ENCODE measurements around the gene MBOAT7.

The MBOAT7 gene

DNA sequence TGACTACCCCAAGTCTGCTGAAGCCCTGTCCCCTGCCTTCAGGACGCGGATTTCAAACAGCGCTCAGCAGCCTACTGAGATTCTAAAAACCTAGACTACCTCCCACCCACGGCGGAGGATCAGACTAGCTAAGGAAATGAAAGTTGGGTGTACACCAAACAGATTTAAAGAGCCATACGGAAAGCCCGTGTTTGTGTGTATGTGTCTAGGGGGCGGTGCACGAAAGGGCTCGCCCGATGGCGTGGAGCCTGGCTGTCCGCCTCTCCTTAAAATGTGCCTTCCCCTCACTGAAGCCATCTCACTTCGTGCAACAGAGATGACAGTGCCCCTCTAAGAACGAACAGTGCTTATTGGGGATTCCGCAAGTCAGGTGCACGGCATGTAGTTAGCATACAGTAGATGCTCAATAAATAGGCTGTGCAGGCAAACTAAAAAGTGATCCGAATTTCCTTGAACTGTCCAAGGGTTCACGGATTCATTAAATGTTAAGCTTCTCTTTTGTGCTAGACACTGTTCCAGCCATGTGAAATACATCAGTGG, 30.5 kb downstream of the MBOAT7 start:
- H3K27ac ChIP-seq, result peak overlapping the region; percentile 91
- TF ChIP-seq, protein P1, sequence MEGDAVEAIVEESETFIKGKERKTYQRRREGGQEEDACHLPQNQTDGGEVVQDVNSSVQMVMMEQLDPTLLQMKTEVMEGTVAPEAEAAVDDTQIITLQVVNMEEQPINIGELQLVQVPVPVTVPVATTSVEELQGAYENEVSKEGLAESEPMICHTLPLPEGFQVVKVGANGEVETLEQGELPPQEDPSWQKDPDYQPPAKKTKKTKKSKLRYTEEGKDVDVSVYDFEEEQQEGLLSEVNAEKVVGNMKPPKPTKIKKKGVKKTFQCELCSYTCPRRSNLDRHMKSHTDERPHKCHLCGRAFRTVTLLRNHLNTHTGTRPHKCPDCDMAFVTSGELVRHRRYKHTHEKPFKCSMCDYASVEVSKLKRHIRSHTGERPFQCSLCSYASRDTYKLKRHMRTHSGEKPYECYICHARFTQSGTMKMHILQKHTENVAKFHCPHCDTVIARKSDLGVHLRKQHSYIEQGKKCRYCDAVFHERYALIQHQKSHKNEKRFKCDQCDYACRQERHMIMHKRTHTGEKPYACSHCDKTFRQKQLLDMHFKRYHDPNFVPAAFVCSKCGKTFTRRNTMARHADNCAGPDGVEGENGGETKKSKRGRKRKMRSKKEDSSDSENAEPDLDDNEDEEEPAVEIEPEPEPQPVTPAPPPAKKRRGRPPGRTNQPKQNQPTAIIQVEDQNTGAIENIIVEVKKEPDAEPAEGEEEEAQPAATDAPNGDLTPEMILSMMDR (conservative IDR thresholded peaks at IDR 0.05), result no peak

DNA sequence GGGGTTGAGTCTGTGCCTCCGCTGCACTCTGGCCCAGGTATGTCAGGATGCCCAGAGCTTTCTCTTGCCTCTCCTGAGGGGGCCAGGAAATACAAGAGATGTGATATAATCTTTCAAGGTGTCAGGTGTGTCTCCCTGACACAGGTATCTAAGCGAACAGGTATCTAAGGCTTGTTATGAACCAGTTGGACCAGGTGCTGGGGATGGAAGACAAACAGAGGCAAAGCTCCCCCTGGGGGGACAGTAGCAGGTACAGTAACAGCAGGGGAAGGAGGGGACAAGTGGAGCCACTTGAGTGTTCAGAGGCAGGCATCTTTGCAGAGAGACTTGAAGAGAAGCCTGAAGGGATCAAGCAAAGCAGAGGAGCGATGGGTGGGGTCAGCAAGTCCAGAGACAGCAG, 32.4 kb downstream of the MBOAT7 start:
- TF ChIP-seq, protein P1 (conservative IDR thresholded peaks at IDR 0.05), result no peak
- peak overlapping the region; percentile 27; the same call in 1 of the 2 replicates for H3K27ac ChIP-seq

DNA sequence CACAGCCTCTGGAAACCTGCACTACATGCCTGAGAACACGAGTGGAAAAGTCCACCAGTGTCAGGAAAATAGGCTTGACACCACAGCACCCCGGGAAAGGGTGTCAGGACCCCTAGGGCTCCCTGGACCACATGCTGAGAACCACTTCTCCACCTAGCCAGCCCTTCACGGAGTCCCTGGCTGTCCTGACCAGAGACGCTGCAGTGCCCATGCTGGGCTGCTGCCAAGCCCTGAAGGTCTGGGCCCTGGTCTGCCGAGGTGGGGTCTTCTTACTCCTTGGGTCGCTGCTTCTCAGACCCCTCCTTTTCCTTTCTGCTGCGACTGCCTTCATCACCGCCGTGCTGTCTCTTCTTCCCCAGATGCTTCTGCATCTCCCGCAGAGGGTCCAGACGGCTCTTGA, 32.9 kb downstream of the MBOAT7 start:
- TF ChIP-seq, protein P1 (conservative IDR thresholded peaks at IDR 0.05), result no peak
- H3K27ac ChIP-seq, result peak overlapping the region; percentile 27; the same call in 1 of the 2 replicates

DNA sequence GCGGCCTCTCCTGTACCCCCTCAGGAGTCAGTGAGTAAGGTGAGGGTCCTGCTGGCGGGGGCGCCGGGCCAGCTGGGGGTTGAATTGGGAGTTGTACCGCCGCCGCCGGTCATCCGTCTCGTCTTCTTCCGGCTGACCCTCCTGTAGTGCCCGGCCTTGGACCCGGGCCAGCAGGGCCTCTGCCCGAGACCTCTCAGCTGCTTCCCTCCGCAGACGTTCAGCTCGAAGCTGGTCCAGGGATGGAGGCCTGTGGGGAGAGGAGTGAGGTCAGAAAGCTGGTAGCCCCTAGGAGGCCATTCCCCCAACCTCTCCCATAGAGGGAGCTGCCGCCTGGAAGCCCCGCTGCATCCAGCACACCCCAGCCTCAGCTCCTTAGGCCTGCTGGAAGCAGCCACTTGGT, 33.7 kb downstream of the MBOAT7 start:
- TF ChIP-seq, protein P1 (conservative IDR thresholded peaks at IDR 0.05), result no peak
- no peak overlapping the region for H3K27ac ChIP-seq

DNA sequence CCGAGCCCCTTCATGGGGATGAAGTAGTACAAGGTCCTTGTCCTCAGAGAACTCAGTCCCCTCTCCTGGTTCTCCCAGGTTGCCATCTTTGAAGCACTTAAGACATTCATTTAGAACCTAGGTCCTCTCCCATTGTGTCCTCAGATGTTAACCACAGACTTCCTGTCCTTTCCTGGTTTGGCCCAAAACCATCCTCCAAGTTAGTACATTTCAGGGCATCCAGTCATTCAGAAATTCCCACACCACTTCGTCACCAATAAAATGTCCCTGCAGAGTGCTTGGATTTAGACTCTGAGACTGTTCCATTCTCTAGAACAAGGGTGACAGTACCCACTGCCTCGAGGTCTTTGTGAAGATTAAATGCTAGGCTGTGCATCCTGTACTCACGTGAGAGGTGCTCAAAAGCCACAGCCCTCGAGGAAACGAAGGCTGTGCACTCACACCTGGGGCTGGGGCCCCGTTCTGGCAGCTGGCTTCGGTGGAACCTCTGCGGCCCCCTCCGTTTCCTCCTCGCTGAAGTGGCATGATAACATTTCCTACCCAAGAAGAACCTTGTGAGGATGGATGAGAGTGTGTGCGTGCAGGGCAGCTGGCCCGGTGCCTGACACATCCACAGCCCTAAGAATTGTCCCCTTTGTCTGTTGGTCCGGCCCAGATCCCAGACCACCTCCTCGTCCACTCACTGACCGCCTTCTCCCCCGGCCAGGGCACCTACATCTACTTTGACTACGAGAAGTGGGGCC, 34.6 kb downstream of the MBOAT7 start:
- TF ChIP-seq, protein P1 (conservative IDR thresholded peaks at IDR 0.05), result no peak
- no peak overlapping the region for H3K27ac ChIP-seq

DNA sequence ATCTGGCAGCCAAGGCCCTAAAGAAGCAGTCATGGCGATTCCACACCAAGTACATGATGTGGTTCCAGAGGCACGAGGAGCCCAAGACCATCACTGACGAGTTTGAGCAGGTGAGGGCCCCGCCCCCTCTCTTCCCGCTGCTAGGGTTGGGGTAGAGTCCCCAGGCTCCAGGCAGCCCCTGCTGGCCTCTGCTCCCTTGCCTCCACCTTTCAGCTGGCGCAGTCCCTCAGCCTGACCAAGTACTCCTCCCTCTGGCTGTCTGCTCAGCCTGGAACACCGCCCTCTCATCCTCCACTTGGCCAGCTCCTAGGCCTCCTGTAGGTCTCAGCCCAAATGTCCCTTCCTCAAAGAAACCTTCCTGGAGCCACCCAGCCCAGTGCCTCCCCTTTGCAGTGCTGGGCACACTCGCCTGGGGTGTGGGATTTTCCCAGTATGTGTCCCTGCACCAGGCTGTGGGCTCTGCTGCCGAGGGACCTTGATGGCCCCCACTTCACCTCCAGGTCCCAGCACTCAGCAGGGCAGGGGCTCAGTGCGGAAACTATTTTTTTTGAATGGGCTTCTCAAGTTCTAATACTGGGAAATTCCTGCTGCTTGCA, 35.6 kb downstream of the MBOAT7 start:
- no peak overlapping the region for H3K27ac ChIP-seq
- TF ChIP-seq, protein P1 (conservative IDR thresholded peaks at IDR 0.05), result no peak

DNA sequence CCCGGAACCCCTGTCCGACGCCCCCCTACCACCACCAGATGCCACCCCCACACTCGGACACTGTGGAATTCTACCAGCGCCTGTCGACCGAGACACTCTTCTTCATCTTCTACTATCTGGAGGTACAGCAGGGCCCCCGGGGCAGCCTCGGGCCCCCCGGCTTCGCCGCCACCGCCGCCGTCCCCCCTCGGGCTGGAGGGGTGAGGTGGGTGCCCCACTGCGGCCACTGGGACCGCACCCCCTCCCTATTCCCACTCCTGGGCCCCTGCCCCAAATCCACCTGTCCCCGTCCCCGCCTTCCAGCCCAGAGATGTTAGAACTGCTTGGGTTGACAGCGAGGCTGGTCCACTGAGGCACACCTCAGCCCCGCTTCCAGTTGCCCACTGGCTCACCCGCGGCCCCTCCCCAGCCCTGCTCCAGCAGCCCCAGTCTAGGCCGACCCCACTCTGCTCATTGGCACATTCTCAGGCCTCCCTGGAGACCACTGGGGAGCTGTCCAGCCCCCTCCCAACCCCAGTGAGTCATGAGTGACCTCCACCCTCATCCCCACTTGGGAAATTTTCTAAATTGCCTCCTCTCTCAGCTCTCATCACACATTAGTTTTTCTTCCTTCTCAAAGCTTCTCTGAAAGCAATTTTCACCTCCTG, 36.4 kb downstream of the MBOAT7 start:
- TF ChIP-seq, protein P1 (conservative IDR thresholded peaks at IDR 0.05), result no peak
- no peak overlapping the region for H3K27ac ChIP-seq

Data from VCaP (cell line).